ENCODE data around the gene KIAA2012.

KIAA2012 gene

DNA sequence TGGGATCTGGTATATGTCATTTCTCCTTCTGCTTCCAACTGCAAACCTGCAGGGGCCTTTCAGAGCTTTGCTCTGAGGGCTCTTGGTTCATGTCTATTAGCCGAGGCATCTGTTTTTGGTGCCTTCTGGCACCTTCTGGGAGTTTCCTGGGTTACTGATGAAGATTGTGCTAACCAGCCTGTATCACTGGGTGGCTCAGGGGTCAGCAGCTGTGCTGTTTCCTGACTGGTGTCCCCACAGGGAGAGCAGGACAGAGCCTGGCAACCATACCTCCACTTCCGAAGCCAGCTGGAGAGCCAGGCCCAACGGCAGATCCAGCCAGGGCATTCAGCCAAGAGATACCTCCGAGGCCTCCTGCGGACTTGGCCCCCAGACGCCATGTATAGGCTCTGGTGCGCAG, 17.5 kb downstream of the KIAA2012 start:
- Histone ChIP-seq H3K27me3 (ENCODE audit: insufficient read depth, low read length) (no peaks in the 10 kb centered on the region), H3K4me3 (ENCODE audit: low read length) (no peak overlapping the region), H3K36me3 (ENCODE audit: insufficient read depth, low read length) (no peaks in the 10 kb centered on the region), H3K9ac (ENCODE audit: low read depth, low read length) (no peak overlapping the region), H3K27ac (ENCODE audit: low read depth, low read length) (no peak overlapping the region), H3K4me1 (ENCODE audit: insufficient read depth, low read length) (peaks cover 3% of the 10 kb centered on the region; the same call in 1 of the 2 replicates), H3K9me3 (ENCODE audit: insufficient read depth, low read depth, low read length) (no peaks in the 10 kb centered on the region)
- 95% methylated on average over 7 of the region's 7 CpGs for WGBS

DNA sequence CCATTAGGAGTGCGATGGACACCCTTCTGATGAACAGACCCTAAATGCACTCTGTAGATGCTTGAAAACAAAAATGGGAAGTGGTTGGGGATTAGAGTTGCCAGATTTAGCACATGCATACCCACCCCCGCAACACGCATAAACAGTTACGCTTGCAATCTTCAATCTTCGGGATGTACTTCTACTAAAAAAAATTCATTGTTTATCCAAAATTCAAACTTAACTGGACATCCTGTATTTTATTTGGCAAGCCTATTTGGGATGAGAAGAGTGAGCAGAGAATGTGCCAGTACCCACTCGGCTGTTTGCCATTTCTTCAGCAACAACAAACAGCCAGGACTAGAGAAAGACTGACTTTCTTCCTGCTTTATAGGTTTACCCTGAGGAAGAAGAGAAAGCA, 18.4 kb downstream of the KIAA2012 start:
- 98% methylated on average over 5 of the region's 6 CpGs for WGBS
- no peak overlapping the region for H3K27ac ChIP-seq (ENCODE audit: low read depth, low read length)
- no peaks in the 10 kb centered on the region for H3K27me3 ChIP-seq (ENCODE audit: insufficient read depth, low read length)

DNA sequence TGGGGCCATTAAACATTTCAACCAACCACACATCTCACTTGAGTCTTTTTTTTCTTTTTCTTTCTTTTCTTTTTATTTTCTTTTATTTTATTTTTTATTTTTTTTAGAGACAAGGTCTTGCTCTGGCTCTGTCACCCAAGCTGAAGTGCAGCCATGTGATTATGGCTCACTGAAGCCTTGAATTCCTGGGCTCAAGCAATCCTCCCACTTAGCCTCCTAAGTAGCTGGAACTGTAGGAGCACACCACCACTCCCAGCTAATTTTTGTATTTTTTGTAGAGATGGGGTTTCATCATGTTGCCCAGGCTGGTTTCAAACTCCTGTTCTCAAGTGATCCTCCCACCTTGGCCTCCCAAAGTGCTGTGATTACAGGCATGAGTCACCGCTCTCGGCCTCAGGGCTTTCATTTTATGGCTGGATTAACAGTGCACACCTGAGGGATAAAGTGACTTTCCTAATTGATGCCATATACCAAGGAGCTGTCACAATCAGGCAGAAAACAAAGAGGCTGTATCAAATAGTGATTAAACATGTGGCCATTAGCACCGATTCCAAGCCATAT, 21.5 kb downstream of the KIAA2012 start:
- Histone ChIP-seq H3K9ac (ENCODE audit: low read depth, low read length) (no peak overlapping the region), H3K27me3 (ENCODE audit: insufficient read depth, low read length) (no peaks in the 10 kb centered on the region), H3K36me3 (ENCODE audit: insufficient read depth, low read length) (no peaks in the 10 kb centered on the region), H3K4me1 (ENCODE audit: insufficient read depth, low read length) (peaks cover 5% of the 10 kb centered on the region), H3K4me3 (ENCODE audit: low read length) (no peak overlapping the region), H3K9me3 (ENCODE audit: insufficient read depth, low read depth, low read length) (no peaks in the 10 kb centered on the region), H3K27ac (ENCODE audit: low read depth, low read length) (no peak overlapping the region)
- WGBS = 90% methylated on average over 3 of the region's 3 CpGs

More for the DNA sequence above, 18.4 kb downstream of the KIAA2012 start:
- Histone ChIP-seq H3K36me3 (ENCODE audit: insufficient read depth, low read length) (no peaks in the 10 kb centered on the region), H3K9me3 (ENCODE audit: insufficient read depth, low read depth, low read length) (no peaks in the 10 kb centered on the region), H3K9ac (ENCODE audit: low read depth, low read length) (no peak overlapping the region), H3K4me1 (ENCODE audit: insufficient read depth, low read length) (peaks cover 3% of the 10 kb centered on the region; the same call in 1 of the 2 replicates), H3K4me3 (ENCODE audit: low read length) (no peak overlapping the region)

DNA sequence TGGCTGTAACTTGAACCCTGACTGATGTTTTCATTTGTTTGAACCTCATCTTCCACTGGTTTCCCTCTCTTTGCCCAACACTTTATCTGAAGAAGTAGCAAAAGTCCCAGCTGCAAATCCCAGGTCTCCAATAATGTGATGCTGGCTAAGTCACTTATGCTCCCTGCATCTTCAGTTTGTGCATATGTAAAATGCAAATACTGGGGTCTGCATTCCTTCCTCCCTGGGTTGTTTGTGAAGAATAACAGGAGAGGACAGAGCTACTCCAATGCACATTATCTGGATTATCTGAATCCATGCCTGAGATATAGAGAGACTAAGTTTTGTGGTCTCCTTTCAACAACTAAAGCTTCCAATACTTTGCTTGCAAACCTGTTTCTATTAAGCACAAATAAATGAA, 22.2 kb downstream of the KIAA2012 start:
- no peak overlapping the region for H3K9ac ChIP-seq (ENCODE audit: low read depth, low read length)
- no peaks in the 10 kb centered on the region for H3K27me3 ChIP-seq (ENCODE audit: insufficient read depth, low read length)
- H3K27ac ChIP-seq (ENCODE audit: low read depth, low read length) = no peak overlapping the region
- no peaks in the 10 kb centered on the region for H3K36me3 ChIP-seq (ENCODE audit: insufficient read depth, low read length)
- H3K4me1 ChIP-seq (ENCODE audit: insufficient read depth, low read length) = peaks cover 7% of the 10 kb centered on the region
- H3K9me3 ChIP-seq (ENCODE audit: insufficient read depth, low read depth, low read length) = no peaks in the 10 kb centered on the region
- no peak overlapping the region for H3K4me3 ChIP-seq (ENCODE audit: low read length)

DNA sequence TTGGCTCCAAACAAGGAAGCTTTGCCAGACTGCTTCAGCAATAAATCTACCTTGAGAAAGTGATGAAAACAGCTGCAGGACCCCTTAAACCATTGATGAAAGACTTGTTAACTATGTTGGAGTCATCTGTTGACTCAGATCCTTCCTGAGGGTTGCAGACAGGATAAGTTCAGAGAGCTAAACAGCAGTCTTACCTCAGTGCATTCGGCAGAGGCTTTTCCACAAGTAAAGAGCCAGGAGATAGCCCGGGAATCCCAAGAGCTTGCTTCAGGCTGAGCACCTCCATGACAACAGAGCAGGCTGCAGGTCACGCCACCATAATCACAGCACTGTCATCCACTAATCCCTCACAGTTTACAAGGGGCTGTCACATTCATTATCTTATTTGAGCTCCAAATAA, 23.7 kb downstream of the KIAA2012 start:
- Histone ChIP-seq H3K36me3 (ENCODE audit: insufficient read depth, low read length) (no peaks in the 10 kb centered on the region), H3K4me3 (ENCODE audit: low read length) (no peak overlapping the region)

DNA sequence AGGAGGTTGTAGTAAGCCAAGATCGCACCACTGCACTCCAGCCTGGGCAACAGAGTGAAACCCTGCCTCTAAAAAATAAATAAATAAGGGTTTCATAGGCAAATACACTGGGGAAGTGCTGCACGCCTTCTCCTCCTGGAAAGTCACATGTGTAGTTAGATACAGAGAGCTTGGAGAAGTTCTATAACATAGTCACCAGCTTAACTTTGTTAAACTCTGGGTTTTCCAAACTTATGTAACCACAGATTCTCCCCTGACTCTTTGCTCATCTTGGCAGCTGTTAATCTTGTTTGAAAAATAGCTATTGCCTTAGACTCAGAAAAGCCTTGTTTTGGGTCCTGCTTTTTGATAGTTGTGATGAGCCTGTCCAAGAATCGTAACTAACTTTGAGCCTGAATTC, 25.2 kb downstream of the KIAA2012 start:
- no peaks in the 10 kb centered on the region for H3K27me3 ChIP-seq (ENCODE audit: insufficient read depth, low read length)
- WGBS = 100% methylated on average over 3 of the region's 3 CpGs

More for the DNA sequence above, 23.7 kb downstream of the KIAA2012 start:
- WGBS = 46% methylated on average over 3 of the region's 3 CpGs
- Histone ChIP-seq H3K9me3 (ENCODE audit: insufficient read depth, low read depth, low read length) (no peaks in the 10 kb centered on the region), H3K9ac (ENCODE audit: low read depth, low read length) (no peak overlapping the region), H3K4me1 (ENCODE audit: insufficient read depth, low read length) (peaks cover 12% of the 10 kb centered on the region), H3K27ac (ENCODE audit: low read depth, low read length) (no peak overlapping the region), H3K27me3 (ENCODE audit: insufficient read depth, low read length) (no peaks in the 10 kb centered on the region)

DNA sequence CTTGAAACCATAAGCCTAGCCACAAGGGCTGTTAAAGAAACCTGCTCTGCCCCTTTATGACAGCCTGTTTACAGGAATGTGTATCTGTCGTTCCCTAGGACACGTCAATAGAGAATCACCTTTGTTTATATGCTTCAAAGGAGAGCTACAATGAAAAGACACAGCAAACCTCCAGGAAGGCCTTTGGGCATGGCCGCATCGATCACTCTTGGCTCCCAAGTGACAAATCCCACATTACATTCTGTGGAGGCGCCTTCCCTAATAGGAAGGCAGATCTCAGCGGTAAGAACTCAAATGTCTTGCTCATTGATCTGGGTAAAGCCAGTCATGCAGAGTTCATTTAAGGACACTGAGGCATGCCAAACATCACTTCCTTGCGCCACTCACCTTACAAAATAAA, 26.5 kb downstream of the KIAA2012 start:
- H3K27me3 ChIP-seq (ENCODE audit: insufficient read depth, low read length) = no peaks in the 10 kb centered on the region
- H3K4me3 ChIP-seq (ENCODE audit: low read length) = no peak overlapping the region
- H3K9ac ChIP-seq (ENCODE audit: low read depth, low read length) = no peak overlapping the region
- WGBS = 78% methylated on average over 7 of the region's 7 CpGs
- H3K27ac ChIP-seq (ENCODE audit: low read depth, low read length) = no peak overlapping the region
- H3K4me1 ChIP-seq (ENCODE audit: insufficient read depth, low read length) = peaks cover 19% of the 10 kb centered on the region
- H3K36me3 ChIP-seq (ENCODE audit: insufficient read depth, low read length) = no peaks in the 10 kb centered on the region
- H3K9me3 ChIP-seq (ENCODE audit: insufficient read depth, low read depth, low read length) = no peaks in the 10 kb centered on the region

More for the DNA sequence above, 25.2 kb downstream of the KIAA2012 start:
- Histone ChIP-seq H3K36me3 (ENCODE audit: insufficient read depth, low read length) (no peaks in the 10 kb centered on the region), H3K4me3 (ENCODE audit: low read length) (no peak overlapping the region), H3K27ac (ENCODE audit: low read depth, low read length) (no peak overlapping the region), H3K4me1 (ENCODE audit: insufficient read depth, low read length) (peaks cover 19% of the 10 kb centered on the region), H3K9me3 (ENCODE audit: insufficient read depth, low read depth, low read length) (no peaks in the 10 kb centered on the region), H3K9ac (ENCODE audit: low read depth, low read length) (no peak overlapping the region)

DNA sequence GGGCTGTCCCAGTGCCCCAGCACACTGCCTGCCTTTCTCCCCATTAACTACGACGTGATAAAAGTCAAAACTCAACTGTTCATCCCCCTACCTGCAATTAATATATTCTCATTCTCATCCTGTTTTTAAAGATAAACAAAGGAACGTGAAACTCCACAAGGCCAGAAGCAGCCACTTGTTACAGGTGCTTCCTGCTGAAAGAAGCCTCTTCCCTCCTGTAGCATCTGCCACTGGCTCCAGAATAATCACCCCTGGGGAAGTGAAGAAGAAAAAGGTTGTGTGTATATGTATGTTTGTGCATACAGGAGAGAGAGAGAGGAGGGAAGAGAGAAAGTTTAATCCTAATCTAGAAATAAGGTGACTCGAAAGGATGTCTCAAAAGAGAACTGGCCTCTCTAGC, 27.1 kb downstream of the KIAA2012 start:
- WGBS = 87% methylated on average over 4 of the region's 4 CpGs

DNA sequence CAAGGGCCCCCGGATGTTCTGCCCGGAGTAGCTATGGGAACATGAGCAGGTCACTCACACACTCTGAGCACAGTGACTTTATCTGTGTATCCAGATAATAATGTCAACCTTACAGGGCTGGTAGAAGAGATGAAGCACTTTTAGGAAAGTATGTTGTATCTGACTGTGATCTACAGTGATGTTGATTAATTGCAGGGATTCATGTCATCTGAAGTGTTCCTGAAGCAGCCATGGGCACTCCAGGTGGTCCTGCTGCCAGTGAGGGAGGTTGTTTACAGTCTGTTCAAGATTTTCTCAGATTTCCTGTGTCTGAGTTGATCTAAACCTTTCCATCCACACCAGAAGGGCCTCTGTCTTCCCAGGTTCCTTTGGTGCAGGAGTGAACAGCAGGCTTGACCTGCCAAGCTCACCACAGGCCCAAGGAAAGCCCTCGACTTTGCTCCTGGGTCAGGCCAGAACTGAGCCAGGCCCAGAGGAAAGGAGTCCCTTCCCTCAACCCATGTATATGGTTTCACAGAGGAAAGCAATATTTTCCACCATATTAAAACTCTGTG, 28.0 kb downstream of the KIAA2012 start:
- 84% methylated on average over 3 of the region's 3 CpGs for WGBS
- H3K27me3 ChIP-seq (ENCODE audit: insufficient read depth, low read length) = no peaks in the 10 kb centered on the region

More for the DNA sequence above, 27.1 kb downstream of the KIAA2012 start:
- no peaks in the 10 kb centered on the region for H3K27me3 ChIP-seq (ENCODE audit: insufficient read depth, low read length)
- H3K9me3 ChIP-seq (ENCODE audit: insufficient read depth, low read depth, low read length) = no peaks in the 10 kb centered on the region
- H3K4me3 ChIP-seq (ENCODE audit: low read length) = no peak overlapping the region
- H3K9ac ChIP-seq (ENCODE audit: low read depth, low read length) = no peak overlapping the region
- H3K27ac ChIP-seq (ENCODE audit: low read depth, low read length) = no peak overlapping the region
- H3K36me3 ChIP-seq (ENCODE audit: insufficient read depth, low read length) = no peaks in the 10 kb centered on the region
- peaks cover 18% of the 10 kb centered on the region for H3K4me1 ChIP-seq (ENCODE audit: insufficient read depth, low read length)

DNA sequence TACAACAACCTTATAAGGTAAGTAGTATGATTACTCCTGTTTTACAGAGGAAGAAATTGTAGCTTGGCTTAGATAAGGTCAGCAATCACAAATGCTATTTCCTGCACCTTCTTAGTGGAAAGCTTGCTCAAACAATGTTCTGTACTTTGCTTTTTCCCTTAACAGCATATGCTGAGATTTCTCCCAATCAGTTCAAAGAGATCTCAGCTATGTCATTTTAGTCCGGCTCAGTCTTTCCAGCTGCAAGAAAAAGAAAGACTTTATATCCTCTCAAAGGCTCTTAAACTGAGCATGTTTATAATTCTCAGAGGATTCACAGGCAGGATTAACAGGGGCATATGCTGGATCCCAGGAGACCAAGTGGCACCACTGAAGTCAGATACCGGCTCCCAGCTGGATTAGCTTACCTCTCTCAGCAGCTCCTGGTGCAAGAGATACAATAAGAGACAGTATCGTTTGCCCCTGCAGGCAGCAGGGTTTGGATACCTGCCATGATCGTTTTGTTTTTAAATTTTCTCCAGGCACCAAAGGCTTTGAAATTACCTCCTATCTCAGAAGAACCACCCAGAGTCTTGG, 29.5 kb downstream of the KIAA2012 start:
- H3K27me3 ChIP-seq (ENCODE audit: insufficient read depth, low read length) = no peaks in the 10 kb centered on the region
- H3K4me3 ChIP-seq (ENCODE audit: low read length) = no peak overlapping the region
- H3K9me3 ChIP-seq (ENCODE audit: insufficient read depth, low read depth, low read length) = no peaks in the 10 kb centered on the region
- no peak overlapping the region for H3K9ac ChIP-seq (ENCODE audit: low read depth, low read length)
- H3K36me3 ChIP-seq (ENCODE audit: insufficient read depth, low read length) = no peaks in the 10 kb centered on the region
- WGBS = 49% methylated on average over 4 of the region's 4 CpGs
- H3K4me1 ChIP-seq (ENCODE audit: insufficient read depth, low read length) = peaks cover 16% of the 10 kb centered on the region; the same call in 1 of the 2 replicates
- no peak overlapping the region; the same call in 1 of the 2 replicates for H3K27ac ChIP-seq (ENCODE audit: low read depth, low read length)

More for the DNA sequence above, 28.0 kb downstream of the KIAA2012 start:
- Histone ChIP-seq H3K9ac (ENCODE audit: low read depth, low read length) (no peak overlapping the region), H3K4me3 (ENCODE audit: low read length) (no peak overlapping the region), H3K4me1 (ENCODE audit: insufficient read depth, low read length) (peaks cover 16% of the 10 kb centered on the region; the same call in 1 of the 2 replicates), H3K27ac (ENCODE audit: low read depth, low read length) (no peak overlapping the region), H3K36me3 (ENCODE audit: insufficient read depth, low read length) (no peaks in the 10 kb centered on the region), H3K9me3 (ENCODE audit: insufficient read depth, low read depth, low read length) (no peaks in the 10 kb centered on the region)

DNA sequence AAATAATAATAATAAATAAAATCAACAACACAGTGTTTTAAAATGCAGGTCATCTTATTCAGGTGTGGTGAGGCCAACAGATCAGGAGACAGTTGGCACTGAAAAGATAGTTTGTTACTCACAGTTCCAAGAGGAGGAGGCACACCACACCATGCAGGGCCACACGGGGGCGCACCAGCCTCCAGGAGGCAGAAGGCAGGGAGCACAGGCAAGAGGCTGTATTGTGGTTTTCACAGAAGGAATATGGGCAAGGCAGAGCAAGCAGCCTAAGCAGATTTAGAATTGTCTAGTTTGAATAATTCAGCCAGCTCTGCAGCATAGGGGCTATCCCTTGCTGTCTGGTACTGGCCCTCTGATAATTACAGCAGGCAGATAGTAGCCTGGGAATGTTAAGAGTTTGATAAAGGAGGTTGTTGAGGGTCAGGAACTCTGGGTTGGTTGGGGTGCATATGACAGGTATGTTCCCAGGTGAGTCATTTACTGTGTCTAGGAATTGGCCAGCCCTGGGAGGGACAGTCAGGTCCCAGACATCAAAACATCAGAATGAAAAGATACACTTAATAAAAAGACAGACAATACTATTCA, 31.3 kb downstream of the KIAA2012 start:
- peaks cover 16% of the 10 kb centered on the region; the same call in 1 of the 2 replicates for H3K4me1 ChIP-seq (ENCODE audit: insufficient read depth, low read length)
- H3K4me3 ChIP-seq (ENCODE audit: low read length) = no peak overlapping the region
- H3K36me3 ChIP-seq (ENCODE audit: insufficient read depth, low read length) = no peaks in the 10 kb centered on the region
- WGBS = 46% methylated on average over 2 of the region's 2 CpGs
- H3K9ac ChIP-seq (ENCODE audit: low read depth, low read length) = no peak overlapping the region
- H3K9me3 ChIP-seq (ENCODE audit: insufficient read depth, low read depth, low read length) = no peaks in the 10 kb centered on the region
- H3K27me3 ChIP-seq (ENCODE audit: insufficient read depth, low read length) = no peaks in the 10 kb centered on the region
- H3K27ac ChIP-seq (ENCODE audit: low read depth, low read length) = no peak overlapping the region

All from HUES64 (cell line).